AG08395 (cell line): ENCODE data around the gene TSPAN31.
"Not testable (repeated sequence)": the region's sequence is repeated elsewhere in the genome, so short reads cannot be mapped to it uniquely, and the experiment has no call there.

Experiments used
- DNase-seq: peaks from one replicate; pipeline ENCODE4 v3.0.0; 2012; ENCODE audit warnings: mixed read lengths, low spot score

TSPAN31 gene, protein sequence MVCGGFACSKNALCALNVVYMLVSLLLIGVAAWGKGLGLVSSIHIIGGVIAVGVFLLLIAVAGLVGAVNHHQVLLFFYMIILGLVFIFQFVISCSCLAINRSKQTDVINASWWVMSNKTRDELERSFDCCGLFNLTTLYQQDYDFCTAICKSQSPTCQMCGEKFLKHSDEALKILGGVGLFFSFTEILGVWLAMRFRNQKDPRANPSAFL

GRCh38 chr12:57744777-57745484 lies at the start of gene TSPAN31:
Gene TSPAN31, plus strand, starts transcription at chr12:57745039. Its CDS starts 116 bp downstream, at chr12:57745155.
- peak; percentile 97 for DNase-seq

- no peak for DNase-seq
Observed at GRCh38 chr12:57695770-57696432, 48.9 kb upstream of the TSPAN31 start.

GRCh38 chr12:57697076-57697475 lies 47.8 kb upstream of the TSPAN31 start:
- DNase-seq = no peak

DNA sequence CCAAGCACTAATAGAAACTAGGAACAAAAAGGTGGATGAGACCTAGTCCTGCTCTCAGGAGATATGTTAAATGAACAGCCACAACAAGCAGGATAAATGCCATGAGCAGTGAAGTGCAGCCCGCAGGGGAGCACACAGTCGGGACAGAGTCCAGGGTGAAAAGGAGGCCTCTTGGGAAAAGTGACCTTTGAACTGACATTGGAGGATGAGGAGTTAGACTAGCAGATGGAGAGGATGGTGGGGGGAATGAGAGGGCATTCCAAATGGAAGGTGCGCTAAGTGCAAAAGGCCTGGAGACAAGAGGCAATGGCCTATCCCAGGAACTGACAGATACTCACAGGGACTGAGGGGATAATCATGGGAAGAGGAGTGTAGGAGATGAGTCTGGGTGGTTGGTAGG lies 46.4 kb upstream of the TSPAN31 start:
- DNase-seq = no peak

DNA sequence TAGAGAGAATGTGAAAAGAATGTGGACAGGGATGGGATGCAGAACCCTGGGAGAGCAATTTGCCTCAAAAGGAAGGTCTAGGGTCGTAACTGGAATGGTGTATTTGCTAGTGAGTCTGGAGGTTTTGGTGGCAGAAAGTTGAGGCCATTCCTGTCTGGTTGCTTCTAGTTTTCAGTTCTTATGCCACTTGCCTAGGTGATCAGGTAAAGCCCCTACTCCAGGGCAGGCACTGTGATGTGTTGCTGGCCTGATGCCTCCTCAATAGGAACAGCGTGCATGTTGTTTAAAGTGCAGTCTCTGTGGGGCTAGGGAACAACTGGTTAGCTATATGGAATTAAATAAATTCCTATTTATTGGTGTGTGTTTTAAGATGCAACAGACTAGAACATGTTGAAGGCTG lies 44.5 kb upstream of the TSPAN31 start:
- no peak for DNase-seq

GRCh38 chr12:57707250-57707649 lies 37.6 kb upstream of the TSPAN31 start:
- DNase-seq = no peak

DNA sequence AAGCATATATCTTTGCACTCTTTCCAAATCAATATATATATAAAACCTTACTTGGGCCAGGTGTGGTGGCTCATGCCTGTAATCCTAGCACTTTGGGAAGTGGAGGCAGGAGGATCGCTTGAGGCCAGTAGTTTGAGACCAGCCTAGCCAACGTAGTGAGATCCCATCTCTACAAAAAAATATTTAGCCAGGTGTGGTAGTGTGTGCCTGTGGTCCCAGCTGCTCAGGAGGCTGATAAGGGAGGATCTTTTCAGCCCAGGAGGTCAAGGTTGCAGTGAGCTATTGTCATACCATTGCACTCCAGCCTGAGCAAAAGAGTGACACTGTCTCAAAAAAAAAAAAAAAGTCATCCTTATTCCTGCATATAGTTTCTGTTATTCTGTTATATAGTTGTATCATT lies 36.5 kb upstream of the TSPAN31 start:
- no peak for DNase-seq

DNA sequence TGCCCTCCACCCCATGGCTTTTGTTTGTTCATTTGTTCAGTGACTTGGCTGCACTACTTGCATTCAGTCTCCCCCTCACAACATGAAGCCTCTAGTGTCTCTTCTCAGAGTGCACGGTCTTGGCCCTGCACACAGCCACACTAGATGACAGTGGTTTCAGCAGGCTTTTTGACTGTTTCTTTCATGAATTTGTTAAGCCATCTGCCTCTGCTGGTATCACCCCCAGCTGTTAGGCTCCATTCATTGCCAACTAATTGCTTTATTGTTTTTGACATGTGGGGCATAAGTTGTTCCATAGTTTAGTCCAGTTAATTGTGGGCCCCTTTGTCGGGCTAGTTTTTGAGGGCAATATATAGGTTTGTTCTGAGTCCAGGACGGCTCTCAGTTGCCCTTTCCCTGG lies 32.1 kb upstream of the TSPAN31 start:
- DNase-seq = no peak

DNA sequence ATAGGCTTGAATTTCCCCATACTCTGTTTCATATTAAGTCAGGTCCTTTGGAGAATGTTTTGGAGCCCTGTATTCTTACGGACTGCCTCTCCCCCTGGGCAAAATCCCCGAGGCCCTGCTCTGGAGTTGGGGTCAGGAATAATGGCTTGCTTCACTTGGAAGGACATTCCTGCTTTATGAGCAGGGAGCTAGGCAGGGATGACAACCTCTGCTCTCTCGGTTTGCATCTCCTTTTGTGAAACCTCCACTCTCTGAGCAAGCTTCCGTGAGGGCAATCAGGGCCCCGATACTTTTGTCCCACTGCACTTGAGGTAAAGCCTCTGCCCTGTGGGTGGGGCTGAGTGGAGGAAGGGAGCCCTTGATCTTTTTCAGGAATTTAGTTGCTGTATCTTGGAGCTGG lies 31.6 kb upstream of the TSPAN31 start:
- DNase-seq = no peak

DNA sequence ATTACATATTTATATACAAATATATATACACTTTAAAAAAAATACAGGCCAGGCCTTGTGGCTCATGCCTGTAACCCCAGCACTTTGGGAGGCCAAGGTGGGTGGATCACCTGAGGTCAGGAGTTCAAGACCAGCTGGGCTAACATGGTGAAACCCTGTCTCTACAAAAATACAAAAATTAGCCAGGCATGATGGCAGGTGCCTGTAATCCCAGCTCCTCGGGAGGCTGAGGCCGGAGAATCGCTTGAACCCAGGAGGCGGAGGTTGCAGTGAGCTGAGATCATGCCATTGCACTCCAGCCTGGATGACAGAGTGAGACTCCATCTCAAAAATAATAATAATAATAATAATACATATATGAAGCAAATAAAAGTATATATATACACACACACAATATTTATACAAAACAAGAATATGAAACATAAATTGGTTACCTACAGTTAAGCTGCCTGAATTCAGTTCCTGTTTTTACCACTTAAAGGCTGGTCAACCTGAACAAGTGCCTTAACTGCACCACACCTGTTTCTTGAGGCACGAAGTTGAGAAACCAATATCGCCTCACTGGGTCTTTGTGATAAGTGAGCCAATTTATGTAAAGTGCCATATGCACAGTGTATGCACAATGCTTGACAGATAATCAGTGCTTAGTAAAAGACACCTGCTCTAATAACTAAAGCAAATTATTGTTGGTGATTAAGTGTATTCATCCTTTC lies 29.6 kb upstream of the TSPAN31 start:
- DNase-seq = not testable (repeated sequence)

DNA sequence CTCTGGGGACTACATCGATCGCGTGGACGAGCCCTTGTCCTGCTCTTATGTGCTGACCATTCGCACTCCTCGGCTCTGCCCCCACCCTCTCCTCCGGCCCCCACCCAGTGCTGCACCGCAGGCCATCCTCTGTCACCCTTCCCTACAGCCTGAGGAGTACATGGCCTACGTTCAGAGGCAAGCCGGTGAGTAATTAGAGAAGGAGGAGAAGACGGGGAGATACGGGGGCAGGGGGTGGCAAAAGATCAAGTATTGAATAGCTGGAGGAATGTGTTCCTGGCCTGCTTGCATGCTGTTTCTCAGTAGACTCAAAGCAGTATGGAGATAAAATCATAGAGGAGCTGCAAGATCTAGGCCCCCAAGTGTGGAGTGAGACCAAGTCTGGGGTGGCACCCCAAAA lies 29.1 kb upstream of the TSPAN31 start:
- no peak for DNase-seq

DNA sequence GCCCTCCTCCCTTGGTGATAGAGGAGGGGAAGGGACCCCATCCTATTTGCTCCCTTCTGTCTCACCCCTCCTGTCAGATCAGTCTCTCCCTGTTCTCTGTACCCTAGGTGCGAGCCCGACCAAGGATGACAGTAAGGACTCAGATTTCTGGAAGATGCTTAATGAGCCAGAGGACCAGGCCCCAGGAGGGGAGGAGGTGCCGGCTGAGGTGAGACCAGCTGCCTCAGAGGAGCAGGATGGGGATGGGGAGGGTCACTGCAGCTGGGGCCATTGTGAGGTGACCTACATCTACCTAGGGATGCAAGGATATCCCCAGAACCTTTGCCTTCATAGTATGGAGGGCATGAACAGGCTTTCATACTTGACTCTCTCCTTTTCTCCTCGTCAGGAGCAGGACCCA lies 28.5 kb upstream of the TSPAN31 start:
- no peak for DNase-seq

DNA sequence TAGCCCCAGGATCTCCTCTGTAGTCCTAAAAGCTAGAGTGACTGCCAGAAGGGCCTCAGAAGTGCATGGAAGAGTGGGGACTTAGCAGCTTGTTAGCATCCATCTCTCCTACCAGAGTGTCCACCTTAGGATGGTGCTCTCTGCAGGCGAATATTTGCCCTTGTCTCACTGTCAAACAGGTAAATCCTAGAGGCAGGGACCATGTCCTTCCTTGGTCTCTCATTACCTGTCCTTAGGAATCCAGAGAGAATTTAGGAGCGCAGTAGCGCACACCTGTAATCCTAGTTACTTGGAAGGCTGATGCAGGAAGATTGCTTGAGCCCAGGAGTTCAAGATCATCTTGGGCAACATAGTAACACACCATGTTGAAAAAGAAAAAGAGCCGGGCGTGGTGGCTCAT lies 27.7 kb upstream of the TSPAN31 start:
- DNase-seq = no peak

GRCh38 chr12:57717846-57718640 lies 26.8 kb upstream of the TSPAN31 start:
- DNase-seq = no peak

- DNase-seq = no peak
Observed at GRCh38 chr12:57718641-57719528, 26.0 kb upstream of the TSPAN31 start.

DNA sequence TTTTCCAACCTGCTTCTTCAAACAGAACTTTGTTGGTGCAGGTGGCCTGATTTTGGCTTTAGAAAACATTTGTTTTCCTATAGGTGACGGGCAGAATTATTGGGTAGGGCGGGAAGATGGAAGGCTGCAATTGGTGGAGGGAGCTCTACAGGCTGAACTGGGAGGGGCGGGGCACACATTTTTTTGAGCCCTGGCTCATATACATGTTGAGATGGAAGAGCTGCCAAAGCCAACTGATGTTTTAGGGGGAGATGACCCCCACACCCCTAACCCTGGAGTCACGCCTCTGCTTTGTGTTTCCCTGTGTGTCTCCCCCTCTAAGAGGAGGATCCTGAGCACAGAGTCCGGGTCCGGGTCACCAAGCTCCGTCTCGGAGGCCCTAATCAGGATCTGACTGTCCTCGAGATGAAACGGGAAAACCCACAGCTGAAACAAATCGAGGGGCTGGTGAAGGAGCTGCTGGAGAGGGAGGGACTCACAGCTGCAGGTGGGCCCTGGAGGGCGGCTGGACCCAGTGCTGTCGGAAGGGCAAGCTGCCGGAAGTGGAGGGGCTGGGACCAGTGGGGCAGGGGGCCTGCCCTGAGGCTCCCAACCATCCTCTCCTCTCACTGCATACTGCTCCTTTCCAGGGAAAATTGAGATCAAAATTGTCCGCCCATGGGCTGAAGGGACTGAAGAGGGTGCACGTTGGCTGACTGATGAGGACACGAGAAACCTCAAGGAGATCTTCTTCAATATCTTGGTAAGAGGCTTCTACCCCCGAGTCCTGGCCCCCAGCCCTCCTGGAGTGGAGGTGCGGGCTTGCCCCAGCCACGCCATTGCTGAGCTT lies 24.8 kb upstream of the TSPAN31 start:
- no peak for DNase-seq

GRCh38 chr12:57720606-57721595 lies 23.9 kb upstream of the TSPAN31 start:
- DNase-seq = no peak

DNA sequence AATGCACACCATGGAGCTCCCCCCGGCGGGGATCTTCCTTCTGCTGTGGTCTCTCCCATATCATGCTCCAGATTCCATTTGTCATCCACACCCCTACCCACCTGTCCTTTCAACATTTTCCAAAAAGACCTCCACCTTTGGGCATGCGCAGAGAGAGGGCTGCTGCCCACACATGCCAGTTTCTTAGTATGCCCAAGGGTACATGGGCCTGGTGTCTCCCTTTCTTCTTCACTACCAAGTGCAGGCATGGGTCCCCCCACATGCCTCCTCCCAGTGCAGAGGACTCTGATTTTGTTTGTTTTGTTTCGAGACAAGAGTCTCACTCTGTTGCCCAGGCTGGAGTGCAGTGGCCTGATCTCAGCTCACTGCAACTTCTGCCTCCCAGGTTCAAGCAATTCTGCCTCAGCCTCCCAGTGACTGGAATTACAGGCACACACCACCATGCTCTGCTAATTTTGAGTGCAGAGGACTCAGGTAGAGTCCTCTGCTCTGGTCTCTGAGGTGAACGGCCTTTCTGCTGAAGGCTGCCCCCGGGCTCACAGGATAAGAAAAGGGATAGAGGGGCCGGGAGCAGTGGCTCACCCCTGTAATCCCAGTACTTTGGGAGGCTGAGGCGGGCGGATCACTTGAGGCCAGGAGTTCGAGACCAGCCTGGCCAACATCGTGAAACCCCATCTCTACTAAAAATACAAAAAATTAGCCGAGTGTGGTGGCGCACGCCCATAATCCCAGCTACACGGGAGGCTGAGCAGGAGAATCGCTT lies 22.8 kb upstream of the TSPAN31 start:
- not testable (repeated sequence) for DNase-seq
